Ramos (cell line): Measurements from ENCODE around the gene AMPH.
"Not testable (repeated sequence)": the region's sequence is repeated elsewhere in the genome, so short reads cannot be mapped to it uniquely, and the experiment has no call there.

Source experiments
- in situ Hi-C: fragments of 300-500 bp; cut with MboI; formaldehyde crosslinking; loops from one replicate; pipeline ENCODE4 v1.14.3; 2022; ENCODE audit warnings: low sequenced_read_pairs; ENCODE audit not compliant: unreplicated experiment

AMPH gene

GRCh38 chr7:38629651-38630510, 1.3 kb downstream of the AMPH start:
- in situ Hi-C loops: no loop called here

- in situ Hi-C loops: no loop called here
Measured at GRCh38 chr7:38628630-38629385, 2.4 kb downstream of the AMPH start.

GRCh38 chr7:38625866-38626265, 5.3 kb downstream of the AMPH start:
- in situ Hi-C loops: no loop called here

GRCh38 chr7:38615665-38616064, 15.5 kb downstream of the AMPH start:
- in situ Hi-C loops: no loop called here

- in situ Hi-C loops: no loop called here
Measured at GRCh38 chr7:38607466-38607865, 23.7 kb downstream of the AMPH start.

- in situ Hi-C loops: no loop called here
Measured at GRCh38 chr7:38600741-38601140, 30.4 kb downstream of the AMPH start.

GRCh38 chr7:38594949-38595348, 36.2 kb downstream of the AMPH start:
- in situ Hi-C loops: no loop called here

- in situ Hi-C loops: no loop called here
Measured at GRCh38 chr7:38592737-38593288, 38.4 kb downstream of the AMPH start.

GRCh38 chr7:38585572-38586354, 45.4 kb downstream of the AMPH start:
- in situ Hi-C loops: no loop called here

- in situ Hi-C loops: no loop called here
Measured at GRCh38 chr7:38584443-38585210, 46.5 kb downstream of the AMPH start.

GRCh38 chr7:38580485-38580884, 50.7 kb downstream of the AMPH start:
- in situ Hi-C loops: no loop called here

GRCh38 chr7:38574086-38574485, 57.1 kb downstream of the AMPH start:
- in situ Hi-C loops: no loop called here

GRCh38 chr7:38571620-38572019, 59.6 kb downstream of the AMPH start:
- in situ Hi-C loops: not testable (repeated sequence)

- in situ Hi-C loops: no loop called here
Measured at GRCh38 chr7:38568497-38568896, 62.7 kb downstream of the AMPH start.

GRCh38 chr7:38565289-38565688, 65.9 kb downstream of the AMPH start:
- in situ Hi-C loops: no loop called here

- in situ Hi-C loops: no loop called here
Measured at GRCh38 chr7:38563741-38564140, 67.4 kb downstream of the AMPH start.

- in situ Hi-C loops: no loop called here
Measured at GRCh38 chr7:38561166-38561565, 70.0 kb downstream of the AMPH start.

- in situ Hi-C loops: no loop called here
Measured at GRCh38 chr7:38558761-38559345, 72.3 kb downstream of the AMPH start.

GRCh38 chr7:38554586-38554985, 76.6 kb downstream of the AMPH start:
- in situ Hi-C loops: no loop called here
